Activated T-cell treated with anti-CD3 and anti-CD28 coated beads, Interleukin-2, amount 50 U/mL, for 72 hours (primary cell): ENCODE measurements around the gene SYNE2. TPM values are rescaled to one million over a fixed set of nuclear protein-coding genes. Genes with fewer than 3 reads are reported as not detected.

Source experiments
- ATAC-seq, 2 donors: fragments of 150-1000 bp; cut with Tn5 transposase; replicated peaks in 1 of 2; 2 replicates each; pipeline ENCODE4 v1.10.0; 2021; ENCODE audit warnings: moderate library complexity in 2 of 2, mild to moderate bottlenecking in 1 of 2
- DNase-seq, 2 donors: peaks; one replicate each; pipeline ENCODE4 v3.0.0; 2021 to 2022; ENCODE audit warnings: mixed read lengths in 1 of 2
- H3K27ac Mint-ChIP-seq: one replicate; pipeline ENCODE4 v1.8.0; 2022; ENCODE audit warnings: mild to moderate bottlenecking, moderate library complexity, mixed read lengths
- H3K27me3 Mint-ChIP-seq: one replicate; pipeline ENCODE4 v1.8.0; 2022; ENCODE audit warnings: low read depth, mixed read lengths
- H3K36me3 Mint-ChIP-seq, 2 donors: one replicate each; pipeline ENCODE4 v1.8.0; 2022; ENCODE audit warnings: mixed read lengths in 2 of 2, mild to moderate bottlenecking in 1 of 2; ENCODE audit not compliant: insufficient read depth in 2 of 2
- H3K4me1 Mint-ChIP-seq: one replicate; pipeline ENCODE4 v1.8.0; 2022; ENCODE audit warnings: low read depth, mixed read lengths
- H3K4me3 Mint-ChIP-seq, 2 donors: one replicate each; pipeline ENCODE4 v1.8.0; 2022; ENCODE audit warnings: mild to moderate bottlenecking in 2 of 2, mixed read lengths in 2 of 2, moderate library complexity in 2 of 2
- H3K9me3 Mint-ChIP-seq, 2 donors: one replicate each; pipeline ENCODE4 v1.8.0; 2022; ENCODE audit warnings: mixed read lengths in 2 of 2
- total RNA-seq, 2 donors: library from RNA; stranded (reverse); gene quantifications; one replicate each; pipeline ENCODE4 v1.2.3, GENCODE V29; 2022

The SYNE2 gene
- total RNA-seq, 2 donors from 2014 or later = 32.3 to 48.8 TPM

DNA sequence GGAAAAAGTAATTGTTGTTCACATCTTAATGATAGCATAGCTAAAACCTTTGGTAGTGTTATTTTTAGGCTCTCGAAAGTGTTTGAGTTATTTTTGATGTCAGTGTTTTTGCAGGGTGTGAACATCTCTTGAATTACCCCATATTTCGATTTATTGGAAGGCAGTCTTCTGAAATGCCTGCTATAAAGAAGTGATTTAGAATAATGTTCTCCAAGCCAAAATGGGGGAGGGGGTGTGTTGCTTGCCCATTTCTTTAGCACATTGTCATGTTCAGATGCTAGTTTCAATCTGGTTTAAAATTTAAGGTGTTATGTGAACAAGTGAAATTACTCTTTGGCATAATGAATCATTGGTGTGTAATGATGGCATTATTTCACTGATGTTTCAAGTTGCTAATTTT lies 110.6 kb downstream of the SYNE2 start:
- DNase-seq (no peak), ATAC-seq (no peak)
- Mint-ChIP-seq H3K9me3 (no peaks in the 10 kb centered on the region), H3K4me3 (no peak overlapping the region), H3K27me3 (no peaks in the 10 kb centered on the region), H3K36me3 (no peaks in the 10 kb centered on the region), H3K4me1 (no peaks in the 10 kb centered on the region), H3K27ac (peak overlapping the region; percentile 54)

DNA sequence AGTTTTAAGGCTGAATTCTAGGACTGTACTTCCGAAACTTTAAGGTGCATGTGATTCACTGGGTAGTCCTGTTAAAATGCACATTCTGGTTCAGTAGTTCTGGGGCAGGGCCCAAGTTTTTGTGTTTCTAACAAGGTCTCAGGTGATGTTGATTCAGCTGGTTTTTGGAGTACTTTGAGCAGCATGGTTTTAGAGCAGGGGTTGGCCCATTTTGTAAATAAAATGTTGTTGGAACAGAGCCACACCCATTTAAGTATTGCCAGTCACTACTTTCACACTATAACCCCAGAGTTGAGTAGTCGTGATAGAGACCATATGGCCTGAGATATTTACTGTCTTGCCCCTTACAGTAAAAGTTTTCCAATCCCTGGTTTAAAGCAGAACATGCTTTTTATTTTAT lies 111.3 kb downstream of the SYNE2 start:
- ATAC-seq = no peak
- Mint-ChIP-seq H3K36me3 (peaks cover 0 to 3% of the 10 kb centered on the region in 2 donors), H3K27me3 (no peaks in the 10 kb centered on the region), H3K4me3 (no peak overlapping the region), H3K27ac (no peak overlapping the region), H3K4me1 (no peaks in the 10 kb centered on the region), H3K9me3 (no peaks in the 10 kb centered on the region)
- DNase-seq = no peak

DNA sequence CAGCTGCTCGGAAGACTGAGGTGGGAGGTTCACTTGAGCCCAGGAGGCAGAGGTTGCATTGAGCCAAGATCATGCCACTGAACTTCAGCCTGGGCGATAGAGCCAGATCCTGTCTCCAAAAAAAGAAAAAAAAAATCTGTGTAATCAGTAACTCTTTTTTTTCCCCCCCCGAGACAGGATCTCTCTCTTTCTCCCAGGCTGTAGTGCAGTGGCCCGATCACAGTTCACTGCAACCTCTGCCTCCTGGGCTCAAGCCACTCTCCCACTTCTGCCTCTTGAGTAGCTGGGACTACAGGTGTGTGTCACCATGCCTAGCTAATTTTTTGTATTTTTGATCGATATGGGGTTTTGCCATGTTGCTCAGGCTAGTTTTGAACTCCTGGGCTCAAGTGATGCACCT lies 113.6 kb downstream of the SYNE2 start:
- H3K4me1 Mint-ChIP-seq = no peaks in the 10 kb centered on the region
- no peaks in the 10 kb centered on the region for H3K27me3 Mint-ChIP-seq
- no peak overlapping the region for H3K4me3 Mint-ChIP-seq
- H3K27ac Mint-ChIP-seq = peak overlapping the region; percentile 63
- ATAC-seq (no peak), DNase-seq (no peak)
- no peaks in the 10 kb centered on the region for H3K9me3 Mint-ChIP-seq
- peaks cover 0 to 3% of the 10 kb centered on the region in 2 donors for H3K36me3 Mint-ChIP-seq

DNA sequence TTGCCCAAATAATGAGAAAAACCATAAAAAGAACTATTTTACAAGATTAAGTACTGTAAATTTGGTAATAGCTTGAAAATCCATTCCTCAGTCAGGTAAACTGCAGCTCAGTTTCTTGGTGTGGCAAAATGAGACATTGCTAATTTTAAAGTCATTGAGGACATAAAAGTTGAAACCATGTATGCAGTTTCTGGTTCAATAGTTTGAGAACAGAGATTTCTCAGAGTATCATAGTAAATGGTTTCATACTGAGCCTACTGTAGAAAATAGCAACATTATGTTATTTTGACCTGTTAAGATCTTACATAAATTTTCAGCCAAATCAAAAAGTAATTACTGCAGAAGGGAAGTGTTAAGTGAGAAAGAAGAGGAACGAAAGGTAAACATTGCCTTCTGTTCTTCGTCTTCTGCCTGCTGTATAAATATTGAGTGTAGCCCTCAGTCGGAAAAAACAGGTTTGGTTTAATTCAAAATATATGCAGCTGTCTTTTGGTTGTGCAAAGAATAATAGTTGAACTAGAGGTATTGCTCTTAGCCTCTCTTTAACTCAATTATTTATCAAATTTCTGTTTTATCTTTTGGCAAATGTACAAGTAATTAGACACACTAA lies 119.6 kb downstream of the SYNE2 start:
- no peaks in the 10 kb centered on the region for H3K4me1 Mint-ChIP-seq
- H3K4me3 Mint-ChIP-seq = no peak overlapping the region
- H3K36me3 Mint-ChIP-seq = peaks cover 0 to 3% of the 10 kb centered on the region in 2 donors
- no peak overlapping the region for H3K27ac Mint-ChIP-seq
- no peak for ATAC-seq
- no peaks in the 10 kb centered on the region for H3K27me3 Mint-ChIP-seq
- H3K9me3 Mint-ChIP-seq = no peaks in the 10 kb centered on the region
- DNase-seq = no peak

DNA sequence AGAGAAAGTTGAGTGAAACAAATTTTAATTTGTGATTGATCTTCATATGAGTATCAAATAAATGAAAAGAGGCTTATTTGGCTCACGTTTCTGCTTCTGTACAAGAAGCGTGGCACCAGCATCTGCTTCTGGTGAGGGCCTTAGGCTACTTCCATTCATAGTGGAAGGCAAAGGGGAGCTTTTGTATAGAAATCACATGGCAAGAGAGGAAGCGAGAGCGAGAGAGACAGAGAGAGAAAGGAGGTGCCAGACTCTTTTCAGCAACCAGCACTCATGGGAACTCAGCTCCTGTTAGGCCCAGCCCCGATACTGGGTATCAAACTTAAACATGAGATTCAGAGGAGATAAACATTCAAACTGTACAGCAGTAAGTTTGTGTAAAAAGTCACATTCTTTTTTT lies 121.4 kb downstream of the SYNE2 start:
- Mint-ChIP-seq H3K9me3 (no peaks in the 10 kb centered on the region), H3K36me3 (peaks cover 0 to 2% of the 10 kb centered on the region in 2 donors), H3K4me3 (no peak overlapping the region), H3K27me3 (no peaks in the 10 kb centered on the region), H3K27ac (no peak overlapping the region), H3K4me1 (no peaks in the 10 kb centered on the region)
- ATAC-seq (no peak), DNase-seq (no peak)

DNA sequence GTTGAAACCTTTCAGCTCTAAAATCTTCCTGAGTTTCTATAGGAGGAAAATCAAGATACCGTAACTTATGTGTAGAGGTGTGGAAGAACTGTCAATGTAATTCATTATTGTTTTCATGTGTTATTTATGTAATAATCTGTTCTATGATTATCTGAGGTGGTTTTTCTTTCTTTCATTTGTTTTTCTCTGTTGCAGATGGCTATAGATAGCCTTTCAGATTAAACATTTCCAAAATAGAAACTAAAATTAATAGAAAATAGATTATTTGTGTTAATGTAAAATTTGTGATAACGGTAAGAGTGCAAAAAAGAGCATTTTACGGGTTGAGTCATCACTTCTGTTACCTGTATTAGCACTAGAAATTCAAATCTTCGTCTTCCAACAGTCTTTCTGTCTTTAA lies 128.8 kb downstream of the SYNE2 start:
- peaks cover 3 to 5% of the 10 kb centered on the region in 2 donors for H3K36me3 Mint-ChIP-seq
- H3K4me3 Mint-ChIP-seq = no peak overlapping the region
- ATAC-seq = no peak
- DNase-seq = no peak
- H3K27ac Mint-ChIP-seq = peak overlapping the region; percentile 32
- H3K9me3 Mint-ChIP-seq = no peaks in the 10 kb centered on the region
- peaks cover 20% of the 10 kb centered on the region for H3K4me1 Mint-ChIP-seq
- H3K27me3 Mint-ChIP-seq = no peaks in the 10 kb centered on the region

DNA sequence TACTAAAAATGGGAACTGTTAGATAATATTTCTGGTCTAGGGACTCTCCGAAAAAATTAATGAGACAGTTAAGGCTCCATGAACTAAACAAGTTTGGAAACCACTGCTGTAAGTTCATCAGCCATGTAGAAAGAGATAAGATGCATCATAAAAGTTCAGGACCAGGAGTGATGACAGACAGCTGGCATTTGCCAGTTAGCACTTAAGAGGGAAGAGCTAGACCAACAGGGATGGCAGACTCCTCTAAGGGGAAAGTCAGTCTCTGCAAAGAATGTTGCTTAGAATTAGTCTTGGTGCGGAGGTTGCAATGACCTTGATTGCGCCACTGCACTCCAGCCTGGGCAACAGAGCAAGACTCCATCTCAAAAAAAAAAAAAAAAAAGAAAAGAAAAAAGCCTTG lies 129.4 kb downstream of the SYNE2 start:
- Mint-ChIP-seq H3K4me3 (no peak overlapping the region), H3K9me3 (no peaks in the 10 kb centered on the region), H3K36me3 (peaks cover 4 to 5% of the 10 kb centered on the region in 2 donors), H3K27ac (peak overlapping the region; percentile 32), H3K4me1 (peaks cover 23% of the 10 kb centered on the region), H3K27me3 (no peaks in the 10 kb centered on the region)
- no peak for DNase-seq
- ATAC-seq = no peak

DNA sequence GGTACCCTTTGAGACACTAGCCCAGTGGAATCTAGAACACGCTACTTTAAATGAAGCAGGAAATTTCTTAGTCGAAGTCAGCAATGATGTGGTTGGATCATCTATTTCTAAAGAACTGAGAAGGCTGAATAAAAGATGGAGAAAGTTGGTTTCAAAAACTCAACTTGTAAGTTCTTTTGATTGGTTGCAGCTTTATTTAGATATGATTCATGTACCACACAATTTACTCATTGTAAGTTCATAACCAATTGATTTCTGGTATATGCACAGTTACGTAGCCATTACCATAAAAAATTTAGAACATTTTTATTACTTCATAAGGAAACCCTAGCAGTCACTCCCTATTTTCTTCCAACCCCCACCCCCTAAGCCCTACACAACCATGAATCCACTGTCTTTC lies 129.8 kb downstream of the SYNE2 start:
- peak; percentile 70 to 86 for ATAC-seq

DNA sequence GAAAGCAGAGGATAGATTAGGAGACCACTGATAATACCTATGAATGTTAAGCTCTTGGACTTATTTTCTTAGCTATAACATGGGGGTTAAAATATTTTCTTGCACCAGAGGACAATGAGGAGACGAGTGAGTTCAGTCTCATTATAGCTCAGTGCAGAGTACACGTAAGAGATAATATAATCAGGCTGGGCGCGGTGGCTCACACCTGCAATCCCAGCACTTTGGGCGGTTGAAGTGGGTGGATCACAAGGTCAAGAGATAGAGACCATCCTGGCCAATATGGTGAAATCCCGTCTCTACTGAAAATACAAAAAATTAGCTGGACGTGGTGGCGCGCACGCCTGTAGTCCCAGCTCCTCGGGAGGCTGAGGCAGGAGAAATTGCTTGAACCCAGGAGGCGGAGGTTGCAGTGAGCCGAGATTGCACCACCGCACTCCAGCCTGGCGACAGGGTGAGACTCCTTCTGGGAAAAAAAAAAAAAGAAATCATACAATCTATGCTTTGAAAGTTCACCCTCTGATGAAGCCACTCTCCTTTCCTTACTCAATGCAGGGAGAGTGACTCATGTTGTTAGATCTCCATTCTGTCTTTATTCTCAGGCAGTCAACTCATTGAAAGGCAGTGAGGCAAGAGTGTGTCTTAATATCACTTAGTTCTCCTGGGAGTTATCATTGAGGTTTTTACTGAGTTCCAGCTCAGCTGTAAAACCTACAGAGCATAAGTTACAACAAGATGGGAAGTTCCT lies 134.2 kb downstream of the SYNE2 start:
- ATAC-seq (peak in 1 of 2 donors; percentile 51), DNase-seq (no peak)
- Mint-ChIP-seq H3K27me3 (no peaks in the 10 kb centered on the region), H3K4me3 (no peak overlapping the region), H3K27ac (no peak overlapping the region), H3K36me3 (peaks cover 3 to 5% of the 10 kb centered on the region in 2 donors), H3K9me3 (no peaks in the 10 kb centered on the region), H3K4me1 (peaks cover 31% of the 10 kb centered on the region)

More for the DNA sequence above, 129.8 kb downstream of the SYNE2 start:
- peaks cover 5% of the 10 kb centered on the region in 2 donors for H3K36me3 Mint-ChIP-seq
- DNase-seq = no peak
- H3K4me1 Mint-ChIP-seq = peaks cover 25% of the 10 kb centered on the region
- peak overlapping the region in 1 of 2 donors; percentile 14 for H3K4me3 Mint-ChIP-seq
- peak overlapping the region; percentile 70 for H3K27ac Mint-ChIP-seq
- no peaks in the 10 kb centered on the region for H3K9me3 Mint-ChIP-seq
- H3K27me3 Mint-ChIP-seq = no peaks in the 10 kb centered on the region

DNA sequence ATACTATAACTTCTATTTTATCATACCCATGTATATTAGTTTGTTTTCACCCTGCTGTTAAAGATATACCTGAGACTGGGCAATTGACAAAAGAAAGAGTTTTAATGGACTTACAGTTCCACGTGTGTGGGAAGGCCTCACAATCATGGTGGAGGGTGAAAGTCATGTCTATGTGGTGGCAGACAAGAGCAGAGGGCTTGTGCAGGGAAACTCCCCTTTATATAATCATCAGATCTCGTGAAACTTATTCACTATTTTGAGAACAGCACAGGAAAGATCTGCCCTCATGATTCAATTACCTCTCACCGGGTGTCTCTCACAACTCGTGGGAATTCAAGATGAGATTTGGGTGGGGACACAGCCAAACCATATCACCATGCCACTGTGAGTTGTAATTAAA lies 135.8 kb downstream of the SYNE2 start:
- Mint-ChIP-seq H3K4me1 (peaks cover 27% of the 10 kb centered on the region), H3K27me3 (no peaks in the 10 kb centered on the region), H3K4me3 (no peak overlapping the region), H3K27ac (no peak overlapping the region), H3K9me3 (no peaks in the 10 kb centered on the region), H3K36me3 (peaks cover 4% of the 10 kb centered on the region in 2 donors)
- DNase-seq = no peak
- no peak for ATAC-seq

DNA sequence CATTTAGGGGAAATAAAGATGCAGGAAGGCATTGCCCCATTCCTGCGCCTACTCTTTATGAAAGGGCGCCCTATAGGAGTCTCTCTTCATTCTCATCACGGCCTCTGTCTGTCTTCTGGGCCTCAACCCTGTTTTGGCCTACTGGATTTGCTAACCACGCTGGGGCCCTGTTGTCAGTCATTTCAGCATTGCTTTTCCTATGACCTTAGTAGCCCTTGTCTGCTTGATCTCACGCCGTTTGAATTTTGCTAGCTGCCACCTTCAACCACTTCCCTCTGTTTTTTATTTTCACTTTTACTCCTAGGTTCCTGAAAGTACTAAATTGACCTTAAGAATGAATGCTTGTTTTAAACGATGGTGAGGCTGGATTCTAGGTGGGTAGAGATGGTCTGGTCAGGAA lies 139.0 kb downstream of the SYNE2 start:
- Mint-ChIP-seq H3K4me3 (peak overlapping the region in 1 of 2 donors; percentile 40), H3K27ac (no peak overlapping the region), H3K27me3 (no peaks in the 10 kb centered on the region), H3K36me3 (peaks cover 1 to 4% of the 10 kb centered on the region in 2 donors), H3K4me1 (peaks cover 27% of the 10 kb centered on the region), H3K9me3 (no peaks in the 10 kb centered on the region)
- DNase-seq = no peak
- peak; percentile 27 to 59 for ATAC-seq

DNA sequence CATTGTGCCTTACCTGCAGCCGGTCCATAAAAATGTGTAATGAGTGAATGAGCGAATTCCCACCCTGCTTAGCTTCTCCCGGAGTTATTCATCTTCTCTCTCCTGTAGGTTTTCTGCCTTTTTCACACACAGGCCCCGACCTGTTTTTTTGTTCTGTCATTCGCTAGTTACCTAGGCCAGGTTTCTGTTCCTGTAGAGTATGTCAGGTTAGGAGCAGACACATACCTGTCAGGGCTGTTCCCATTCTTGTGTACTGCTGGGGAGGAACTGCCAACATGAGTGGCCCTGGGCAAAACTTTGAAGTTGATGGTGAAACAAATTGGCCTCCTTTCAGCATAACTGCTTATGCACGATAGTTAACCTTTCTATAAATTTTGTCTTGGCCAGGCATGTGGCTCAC lies 140.1 kb downstream of the SYNE2 start:
- H3K27me3 Mint-ChIP-seq = no peaks in the 10 kb centered on the region
- DNase-seq (no peak), ATAC-seq (no peak)
- peak overlapping the region; percentile 64 for H3K27ac Mint-ChIP-seq
- no peak overlapping the region for H3K4me3 Mint-ChIP-seq
- peaks cover 1% of the 10 kb centered on the region in 2 donors for H3K36me3 Mint-ChIP-seq
- peaks cover 22% of the 10 kb centered on the region for H3K4me1 Mint-ChIP-seq
- no peaks in the 10 kb centered on the region for H3K9me3 Mint-ChIP-seq

DNA sequence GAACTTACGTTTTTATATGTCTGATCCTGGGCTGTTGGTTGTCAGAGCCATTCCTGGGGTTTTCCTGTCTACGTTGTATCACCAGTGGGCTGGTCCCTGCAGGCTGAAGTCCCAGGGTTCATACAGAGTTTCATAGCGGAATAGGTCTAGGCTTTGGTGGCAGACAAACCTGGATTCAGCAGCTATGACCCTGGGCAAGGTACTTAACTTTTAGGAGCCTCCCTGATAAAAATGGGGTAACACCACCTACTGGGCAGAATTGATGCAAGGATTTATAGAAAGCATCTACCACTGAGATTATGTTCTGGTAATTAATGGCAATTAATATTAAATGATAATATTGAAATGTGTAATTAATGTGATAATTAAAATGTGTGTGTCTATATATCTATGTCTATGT lies 141.2 kb downstream of the SYNE2 start:
- Mint-ChIP-seq H3K27ac (no peak overlapping the region), H3K4me1 (peaks cover 15% of the 10 kb centered on the region), H3K36me3 (peaks cover 0 to 4% of the 10 kb centered on the region in 2 donors), H3K4me3 (no peak overlapping the region), H3K27me3 (no peaks in the 10 kb centered on the region), H3K9me3 (no peaks in the 10 kb centered on the region)
- DNase-seq (no peak), ATAC-seq (no peak)

DNA sequence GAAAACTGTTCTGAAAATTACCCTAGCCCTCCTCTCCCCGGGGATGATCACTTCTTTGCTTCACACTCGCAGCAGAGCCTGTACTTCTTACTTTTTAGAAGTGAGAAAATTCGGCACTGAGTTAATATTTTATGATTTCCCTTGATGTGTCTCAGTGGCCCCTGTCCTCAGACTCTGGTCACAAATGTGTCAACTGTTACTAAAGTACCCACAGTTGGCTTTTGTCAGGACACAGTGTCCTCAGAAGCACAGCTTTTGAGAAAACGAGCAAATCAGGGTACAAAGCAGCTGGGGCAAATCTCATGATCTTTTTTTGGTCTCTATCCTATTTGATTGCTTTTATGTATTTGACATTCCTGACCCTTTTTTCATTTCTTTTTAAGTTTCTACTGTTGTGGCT lies 142.5 kb downstream of the SYNE2 start:
- Mint-ChIP-seq H3K27ac (no peak overlapping the region), H3K4me3 (no peak overlapping the region), H3K36me3 (peaks cover 0 to 8% of the 10 kb centered on the region in 2 donors), H3K9me3 (no peaks in the 10 kb centered on the region), H3K4me1 (peaks cover 15% of the 10 kb centered on the region), H3K27me3 (no peaks in the 10 kb centered on the region)
- ATAC-seq (no peak), DNase-seq (no peak)
